ENCODE results near the gene CFDP1. TPM values are rescaled to one million over a fixed set of nuclear protein-coding genes. Genes with fewer than 3 reads are reported as not detected.
"Not testable (repeated sequence)": the region's sequence is repeated elsewhere in the genome, so short reads cannot be mapped to it uniquely, and the experiment has no call there.

Gene CFDP1
- total RNA-seq, 2 donors from 2014 or later, result 88.7 to 117 TPM

DNA sequence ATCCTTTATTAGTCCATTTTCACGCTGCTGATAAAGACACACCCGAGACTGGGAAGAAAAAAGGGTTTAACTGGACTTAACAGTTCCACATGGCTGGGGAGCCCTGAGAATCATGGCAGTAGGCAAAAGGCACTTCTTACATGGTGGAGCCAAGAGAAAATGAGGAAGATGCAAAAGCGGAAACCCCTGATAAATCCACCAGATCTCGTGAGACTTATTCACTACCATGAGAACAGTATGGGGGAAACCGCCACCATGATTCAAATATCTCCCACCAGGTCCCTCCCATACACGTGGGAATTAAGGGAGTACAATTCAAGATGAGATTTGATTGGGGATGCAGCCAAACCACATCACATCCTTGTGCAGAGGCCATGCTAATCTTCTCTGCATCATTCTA lies 146.9 kb downstream of the CFDP1 start:
- 90 to 98% methylated on average over 5 to 6 of the region's 6 CpGs for WGBS, 2 experiments (ENCODE audit: insufficient coverage in 1 of 2, insufficient read length in 1 of 2)
- no peak for DNase-seq
- no peaks in the 10 kb centered on the region for H3K4me1 ChIP-seq (ENCODE audit: control insufficient read depth, insufficient read depth, low read length)
- H3K27ac ChIP-seq (ENCODE audit: low read depth, low read length), result no peak overlapping the region
- no peak overlapping the region for H3K4me3 ChIP-seq (ENCODE audit: low read length)
- peaks cover 19% of the 10 kb centered on the region for H3K36me3 ChIP-seq (ENCODE audit: control insufficient read depth, insufficient read depth, low read length)
- no peak overlapping the region for H3K4me3 Mint-ChIP-seq
- H3K27me3 ChIP-seq (ENCODE audit: control insufficient read depth, insufficient read depth, low read length, poor library complexity, severe bottlenecking), result no peaks in the 10 kb centered on the region
- H3K27ac Mint-ChIP-seq, result no peak overlapping the region
- H3K9me3 Mint-ChIP-seq, result peaks cover 4% of the 10 kb centered on the region
- TF ChIP-seq CTCF (conservative IDR thresholded peaks at IDR 0.05), result no peak
- H3K27me3 Mint-ChIP-seq (ENCODE audit: insufficient read depth), result no peaks in the 10 kb centered on the region
- peaks cover 4% of the 10 kb centered on the region for H3K9me3 ChIP-seq (ENCODE audit: control insufficient read depth, low read length)
- H3K4me1 Mint-ChIP-seq, result peaks cover 3% of the 10 kb centered on the region
- H3K36me3 Mint-ChIP-seq (ENCODE audit: low read depth), result peaks cover 28% of the 10 kb centered on the region
- H3K9ac ChIP-seq (ENCODE audit: extremely low read depth, low read length, poor library complexity, severe bottlenecking), result no peak overlapping the region

- DNase-seq, result no peak
- Histone ChIP-seq H3K9me3 (ENCODE audit: control insufficient read depth, low read length) (peaks cover 4% of the 10 kb centered on the region), H3K27ac (ENCODE audit: low read depth, low read length) (no peak overlapping the region), H3K36me3 (ENCODE audit: control insufficient read depth, insufficient read depth, low read length) (peaks cover 7% of the 10 kb centered on the region), H3K4me3 (ENCODE audit: low read length) (no peak overlapping the region), H3K9ac (ENCODE audit: extremely low read depth, low read length, poor library complexity, severe bottlenecking) (no peak overlapping the region), H3K27me3 (ENCODE audit: control insufficient read depth, insufficient read depth, low read length, poor library complexity, severe bottlenecking) (no peaks in the 10 kb centered on the region), H3K4me1 (ENCODE audit: control insufficient read depth, insufficient read depth, low read length) (no peaks in the 10 kb centered on the region)
- Mint-ChIP-seq H3K4me3 (no peak overlapping the region), H3K4me1 (no peaks in the 10 kb centered on the region), H3K27me3 (ENCODE audit: insufficient read depth) (no peaks in the 10 kb centered on the region), H3K9me3 (peaks cover 4% of the 10 kb centered on the region), H3K27ac (no peak overlapping the region), H3K36me3 (ENCODE audit: low read depth) (peaks cover 19% of the 10 kb centered on the region)
- no peak for TF ChIP-seq CTCF (conservative IDR thresholded peaks at IDR 0.05)
- WGBS, 2 experiments (ENCODE audit: insufficient coverage in 1 of 2, insufficient read length in 1 of 2), result 89 to 95% methylated on average over 11 of the region's 11 CpGs
Observed at GRCh38 chr16:75282466-75283281, 150.6 kb downstream of the CFDP1 start.

GRCh38 chr16:75281826-75282225 lies 151.5 kb downstream of the CFDP1 start:
- peaks cover 4% of the 10 kb centered on the region for H3K9me3 Mint-ChIP-seq
- no peak overlapping the region for H3K27ac Mint-ChIP-seq
- Histone ChIP-seq H3K27ac (ENCODE audit: low read depth, low read length) (no peak overlapping the region), H3K9me3 (ENCODE audit: control insufficient read depth, low read length) (peaks cover 4% of the 10 kb centered on the region), H3K9ac (ENCODE audit: extremely low read depth, low read length, poor library complexity, severe bottlenecking) (no peak overlapping the region), H3K4me1 (ENCODE audit: control insufficient read depth, insufficient read depth, low read length) (no peaks in the 10 kb centered on the region), H3K4me3 (ENCODE audit: low read length) (no peak overlapping the region), H3K36me3 (ENCODE audit: control insufficient read depth, insufficient read depth, low read length) (peaks cover 7% of the 10 kb centered on the region), H3K27me3 (ENCODE audit: control insufficient read depth, insufficient read depth, low read length, poor library complexity, severe bottlenecking) (no peaks in the 10 kb centered on the region)
- H3K36me3 Mint-ChIP-seq (ENCODE audit: low read depth), result peaks cover 19% of the 10 kb centered on the region
- no peak overlapping the region for H3K4me3 Mint-ChIP-seq
- DNase-seq, result no peak
- 91 to 100% methylated on average over 4 to 6 of the region's 6 CpGs for WGBS, 2 experiments (ENCODE audit: insufficient coverage in 1 of 2, insufficient read length in 1 of 2)
- no peaks in the 10 kb centered on the region for H3K27me3 Mint-ChIP-seq (ENCODE audit: insufficient read depth)
- no peaks in the 10 kb centered on the region for H3K4me1 Mint-ChIP-seq
- TF ChIP-seq CTCF (conservative IDR thresholded peaks at IDR 0.05), result no peak

GRCh38 chr16:75281009-75281408 lies 152.3 kb downstream of the CFDP1 start:
- H3K36me3 Mint-ChIP-seq (ENCODE audit: low read depth), result peaks cover 14% of the 10 kb centered on the region
- not testable (repeated sequence) for H3K9me3 ChIP-seq (ENCODE audit: control insufficient read depth, low read length); H3K4me3 ChIP-seq (ENCODE audit: low read length); H3K27me3 ChIP-seq (ENCODE audit: control insufficient read depth, insufficient read depth, low read length, poor library complexity, severe bottlenecking); H3K4me3 Mint-ChIP-seq; H3K4me1 Mint-ChIP-seq; H3K27ac Mint-ChIP-seq; H3K4me1 ChIP-seq (ENCODE audit: control insufficient read depth, insufficient read depth, low read length); H3K27me3 Mint-ChIP-seq (ENCODE audit: insufficient read depth); H3K27ac ChIP-seq (ENCODE audit: low read depth, low read length); H3K9ac ChIP-seq (ENCODE audit: extremely low read depth, low read length, poor library complexity, severe bottlenecking); DNase-seq; H3K9me3 Mint-ChIP-seq; H3K36me3 ChIP-seq (ENCODE audit: control insufficient read depth, insufficient read depth, low read length)
- WGBS, 2 experiments (ENCODE audit: insufficient coverage in 1 of 2, insufficient read length in 1 of 2), result 95 to 100% methylated on average over 2 of the region's 2 CpGs

All from endodermal cell (in vitro differentiated cells).